HG02571 (cell line): ENCODE measurements around the gene NT5C1A.

Source experiments
- ATAC-seq: cut with Tn5 transposase; IDR thresholded peaks from one replicate; pipeline ENCODE4 v1.9.1; 2021; ENCODE audit warnings: mild to moderate bottlenecking, moderate library complexity; ENCODE audit not compliant: unreplicated experiment

The NT5C1A gene

DNA sequence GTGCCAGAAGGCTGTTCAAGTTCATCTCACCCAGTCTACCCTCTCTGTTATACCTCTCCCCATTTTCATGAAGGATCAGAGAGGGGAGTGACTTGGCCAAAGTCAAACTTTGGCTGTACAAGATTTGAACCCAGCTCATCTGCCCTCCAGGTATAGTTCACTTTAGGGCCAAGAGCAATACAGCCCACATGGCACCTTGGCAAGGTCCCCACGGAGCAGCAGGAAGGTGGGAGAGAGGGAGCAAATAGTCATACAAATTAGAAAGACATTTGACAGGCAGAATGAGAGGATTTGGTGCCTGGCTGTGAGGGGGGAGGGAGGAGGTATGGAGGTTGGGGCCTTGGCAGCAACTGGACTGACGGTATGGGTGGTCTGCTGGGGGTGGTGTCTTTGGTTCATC, 18.3 kb upstream of the NT5C1A start:
- no peak for ATAC-seq

DNA sequence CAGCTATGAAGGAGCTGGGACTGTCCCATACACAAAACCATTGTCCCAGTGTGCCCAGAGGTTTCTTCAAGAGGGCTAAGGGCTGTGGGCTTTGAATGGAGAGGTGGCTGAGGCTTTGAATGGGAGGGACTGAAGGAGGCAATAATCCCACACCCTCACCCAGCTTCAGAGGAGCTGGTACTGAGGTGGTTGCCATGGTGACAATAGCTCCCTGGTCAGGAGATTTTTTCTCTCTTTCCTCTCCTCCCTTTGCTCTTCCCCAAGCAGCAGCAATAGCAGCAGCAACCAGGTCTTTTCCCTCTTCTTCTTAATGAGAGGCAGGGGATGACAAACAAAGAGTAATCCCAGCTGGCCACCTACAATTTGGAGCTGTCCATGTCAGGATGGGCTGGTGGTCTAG, 17.7 kb upstream of the NT5C1A start:
- ATAC-seq: no peak

DNA sequence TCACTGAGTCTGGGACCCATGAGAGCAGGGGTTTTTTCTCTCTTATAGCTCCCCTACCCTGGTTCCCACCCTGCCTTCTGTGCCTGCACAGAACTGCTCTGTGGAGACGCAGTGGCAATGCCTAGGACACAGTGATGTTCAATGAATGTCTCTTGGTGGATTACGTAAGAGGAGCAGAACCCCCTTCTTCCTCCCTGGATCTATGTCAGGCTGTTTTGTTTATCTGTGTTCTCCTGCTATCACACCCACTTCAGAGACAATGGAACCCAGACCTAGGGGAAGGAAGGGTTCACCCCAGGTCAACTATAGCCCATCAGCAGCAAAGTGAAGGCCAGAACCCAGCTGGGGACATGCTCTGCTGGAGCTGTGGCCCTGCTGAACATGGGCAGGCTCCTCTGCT, 17.3 kb upstream of the NT5C1A start:
- ATAC-seq: no peak

DNA sequence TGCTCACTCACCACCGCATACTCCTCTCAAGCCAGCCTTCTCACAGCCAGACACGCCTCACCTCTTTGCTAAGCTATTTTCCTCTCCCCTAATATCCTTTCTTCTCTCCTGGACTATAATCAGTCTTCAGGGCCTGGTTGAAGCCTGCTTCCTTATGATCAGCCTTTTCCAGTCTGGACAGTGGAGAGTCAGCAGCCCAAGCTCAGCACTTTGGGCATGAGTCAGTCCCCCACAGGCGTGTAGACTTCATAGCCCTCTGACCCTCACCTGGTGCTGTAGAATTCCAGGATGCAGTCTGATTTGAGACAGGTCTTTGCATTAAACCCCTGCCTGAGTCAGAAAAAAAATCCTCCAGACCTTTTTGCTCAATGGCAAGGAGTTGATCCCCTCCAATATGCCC, 16.8 kb upstream of the NT5C1A start:
- no peak for ATAC-seq

DNA sequence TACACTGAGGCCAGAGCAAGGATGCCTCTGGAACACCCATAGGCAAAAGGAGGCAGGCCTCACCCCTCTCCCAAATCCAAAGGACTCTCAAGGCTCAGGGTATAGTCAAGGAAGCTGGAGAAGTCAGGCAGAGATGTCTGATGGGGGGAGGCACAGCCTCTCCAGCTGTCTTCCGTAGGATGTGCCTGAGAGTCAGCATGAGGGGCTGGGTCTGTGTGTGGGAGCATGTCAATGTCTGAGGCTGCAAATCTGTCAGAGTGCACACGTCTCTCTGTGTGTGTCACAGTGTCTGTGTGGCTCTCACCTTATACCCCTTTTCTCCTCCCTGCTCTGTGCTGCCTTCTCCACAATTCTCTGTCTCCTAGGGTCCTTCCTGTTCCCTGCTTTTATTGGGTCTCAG, 15.3 kb upstream of the NT5C1A start:
- no peak for ATAC-seq

DNA sequence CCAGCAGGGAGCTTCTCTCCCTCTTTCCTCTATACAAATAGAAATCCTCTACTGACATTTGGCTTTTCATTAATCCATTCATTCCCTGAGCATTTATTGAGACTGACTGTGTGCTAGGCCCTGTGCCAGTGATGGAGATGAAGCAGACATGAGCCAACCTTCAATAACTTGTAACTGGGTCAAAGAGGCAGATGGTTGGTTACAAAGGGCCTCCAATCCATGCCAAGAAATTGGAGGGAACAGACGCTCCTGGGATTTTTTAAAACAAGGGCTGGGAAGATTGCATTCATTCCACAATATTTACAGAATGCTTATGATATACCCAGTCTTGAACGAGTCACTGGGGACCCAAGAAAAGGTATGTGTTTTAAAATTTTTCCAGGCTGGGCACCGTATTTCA, 13.2 kb upstream of the NT5C1A start:
- no peak for ATAC-seq

DNA sequence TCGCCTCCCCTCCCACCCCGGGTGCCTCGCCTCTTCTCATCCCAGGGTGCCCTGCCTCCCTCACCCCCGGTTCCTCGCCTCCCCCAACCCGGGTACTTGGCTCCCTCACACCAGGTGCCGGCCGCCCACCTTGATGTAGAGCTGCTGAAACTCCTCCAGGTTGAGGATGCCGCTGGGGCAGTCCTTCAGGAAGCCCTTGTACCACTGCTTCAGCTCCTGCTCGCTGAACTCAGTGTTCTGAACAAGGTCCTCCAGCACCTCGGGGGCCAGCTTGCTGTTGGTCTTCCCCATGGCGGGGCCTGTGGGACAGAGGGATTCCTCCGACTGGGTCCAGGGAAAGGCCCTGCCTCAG, 12.4 kb upstream of the NT5C1A start:
- no peak for ATAC-seq

DNA sequence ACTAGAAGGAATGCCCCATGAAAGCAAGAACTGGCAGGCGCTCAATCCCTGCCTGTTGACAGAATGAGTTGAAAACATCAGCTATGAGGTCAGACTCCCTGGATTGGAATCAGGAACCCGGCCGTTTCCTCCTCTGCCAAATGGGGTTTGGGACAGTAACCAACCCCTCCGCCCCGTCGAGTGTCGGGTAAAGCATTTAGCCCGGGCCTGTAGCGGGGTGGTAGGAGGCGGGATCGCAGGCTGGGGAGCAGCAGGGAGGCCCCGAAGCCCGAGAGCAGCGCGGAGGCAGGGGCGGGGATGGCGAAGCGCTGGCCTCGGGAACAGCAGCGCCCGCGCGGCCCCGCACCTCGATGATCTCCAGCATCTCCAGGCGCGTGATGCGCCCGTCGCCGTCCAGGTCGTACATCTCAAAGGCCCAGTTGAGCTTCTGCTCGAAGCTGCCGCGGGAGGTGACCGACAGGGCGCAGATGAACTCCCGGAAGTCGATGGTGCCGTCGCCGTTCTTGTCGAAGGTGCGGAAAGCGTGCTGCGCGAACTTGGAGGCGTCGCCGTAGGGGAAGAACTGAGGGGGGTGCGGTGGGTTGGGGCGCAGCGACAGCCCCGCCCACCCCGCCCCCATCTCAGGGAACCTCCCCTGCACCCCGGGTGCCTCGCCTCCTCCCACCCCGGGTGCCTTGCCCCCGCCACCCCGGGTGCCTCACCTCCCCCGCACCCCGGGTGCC, 11.8 kb upstream of the NT5C1A start:
- ATAC-seq: no peak

DNA sequence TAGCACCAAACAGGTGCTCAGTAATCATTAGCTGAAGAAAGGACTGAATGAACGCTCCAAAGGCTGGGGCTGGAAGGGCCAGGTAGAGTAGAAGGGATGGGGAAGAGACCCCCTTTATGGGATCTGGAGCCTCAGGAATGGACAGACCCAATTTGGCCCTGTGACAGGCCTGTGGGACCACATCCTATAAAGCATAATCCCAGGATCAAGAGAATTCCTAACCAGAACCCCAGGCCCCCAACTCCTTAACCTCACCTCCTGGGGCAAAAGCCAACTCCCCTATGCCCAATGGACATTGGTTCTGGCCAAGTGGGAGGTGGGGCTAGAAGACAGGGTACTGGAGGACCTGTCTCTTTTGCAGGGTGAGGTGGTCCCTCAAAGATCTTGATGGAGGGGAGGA, 10.1 kb upstream of the NT5C1A start:
- ATAC-seq: no peak

DNA sequence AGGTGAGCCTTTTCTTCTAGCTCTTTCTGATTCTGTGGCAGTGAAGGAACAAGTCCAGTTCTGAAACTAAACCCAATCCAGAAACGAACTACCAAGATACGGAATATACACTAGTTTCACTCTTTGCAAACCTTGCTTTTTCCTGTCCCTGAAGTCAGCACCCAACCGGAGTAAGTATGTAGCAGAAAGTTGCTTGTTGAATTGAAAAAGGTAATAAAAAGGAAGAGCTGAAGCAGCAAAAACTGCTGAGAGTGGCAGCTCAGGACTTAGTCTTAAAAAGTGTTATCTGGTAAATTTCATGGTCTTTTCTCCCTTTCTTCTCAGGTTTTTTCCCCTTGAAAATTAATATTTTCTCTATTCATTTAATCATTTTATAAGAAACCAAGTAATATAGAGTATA, 9.4 kb upstream of the NT5C1A start:
- no peak for ATAC-seq

DNA sequence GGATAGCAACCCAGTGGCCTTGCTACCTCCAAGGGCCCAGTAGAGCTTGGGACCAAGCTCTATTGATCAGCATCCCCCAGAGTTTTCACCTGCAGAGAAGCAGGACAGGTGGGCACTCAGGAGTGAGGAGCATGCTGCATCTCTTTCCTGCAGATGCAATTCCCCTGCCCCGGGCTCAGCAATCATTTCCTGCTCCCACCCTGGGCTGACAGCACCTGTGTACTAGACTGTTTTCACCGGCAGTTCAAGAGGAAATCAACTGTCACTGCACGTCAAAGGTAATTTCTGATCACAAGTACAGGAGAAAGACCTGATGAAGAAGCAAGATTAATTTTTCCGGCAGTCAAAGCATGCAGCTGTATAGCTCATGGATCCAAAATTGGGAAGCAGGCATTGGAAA, 8.8 kb upstream of the NT5C1A start:
- no peak for ATAC-seq

DNA sequence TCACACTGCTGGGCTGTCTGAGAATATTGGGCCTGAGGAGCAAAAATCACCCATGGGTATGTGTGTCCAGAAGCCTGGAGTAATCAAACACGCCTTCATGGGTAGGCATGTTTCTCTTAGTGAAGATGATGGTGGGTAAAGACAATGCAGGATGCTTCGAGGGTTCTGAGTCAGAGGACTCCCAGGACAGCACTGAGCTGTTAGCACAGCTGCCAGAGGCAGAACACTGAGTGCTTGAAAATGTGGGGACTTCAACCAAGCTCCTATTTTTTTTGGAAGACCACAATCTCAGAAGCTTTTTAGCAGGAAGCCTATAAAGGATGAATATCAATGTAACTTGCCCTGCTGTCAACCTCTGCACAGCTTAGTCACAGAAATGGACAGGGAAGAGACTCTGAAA, 7.9 kb upstream of the NT5C1A start:
- no peak for ATAC-seq

DNA sequence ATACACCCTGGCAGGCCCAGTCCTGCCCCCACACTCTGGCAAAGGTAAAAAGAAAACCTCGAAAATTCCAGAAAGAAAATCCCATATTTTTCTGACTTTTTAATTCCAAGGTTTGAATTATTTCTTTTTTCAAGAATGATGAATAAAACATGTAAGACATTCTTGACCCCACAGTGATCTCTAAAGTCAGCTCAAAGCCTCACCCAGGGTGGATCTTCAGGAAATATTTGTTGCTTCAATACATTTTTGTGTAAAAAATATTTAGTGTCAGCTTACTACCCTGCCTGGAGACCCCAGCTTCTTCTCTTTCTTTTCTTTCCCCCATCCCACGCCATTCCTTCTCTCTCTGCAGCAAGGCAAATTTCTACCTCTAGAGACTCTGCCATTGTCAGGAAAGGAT, 7.0 kb upstream of the NT5C1A start:
- no peak for ATAC-seq

DNA sequence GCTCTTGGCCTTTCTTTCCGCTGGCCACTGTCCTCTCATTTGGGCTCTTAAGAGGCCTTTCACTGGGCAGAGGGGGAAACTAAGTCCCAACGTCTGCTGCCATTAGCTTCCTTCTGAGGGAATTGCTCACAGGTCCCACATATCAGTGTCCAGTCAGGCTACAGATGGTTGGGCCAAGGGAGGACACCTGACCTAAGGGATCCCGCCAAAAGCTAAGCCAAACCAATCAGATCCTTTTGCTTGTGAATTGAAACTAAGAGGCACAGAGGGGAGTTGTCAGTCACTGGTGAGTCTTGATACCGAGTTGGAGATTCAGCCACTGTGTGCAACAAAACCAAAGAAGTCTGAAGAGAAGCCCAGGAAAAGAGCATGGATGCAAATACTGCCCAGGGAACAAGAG, 5.7 kb upstream of the NT5C1A start:
- no peak for ATAC-seq

DNA sequence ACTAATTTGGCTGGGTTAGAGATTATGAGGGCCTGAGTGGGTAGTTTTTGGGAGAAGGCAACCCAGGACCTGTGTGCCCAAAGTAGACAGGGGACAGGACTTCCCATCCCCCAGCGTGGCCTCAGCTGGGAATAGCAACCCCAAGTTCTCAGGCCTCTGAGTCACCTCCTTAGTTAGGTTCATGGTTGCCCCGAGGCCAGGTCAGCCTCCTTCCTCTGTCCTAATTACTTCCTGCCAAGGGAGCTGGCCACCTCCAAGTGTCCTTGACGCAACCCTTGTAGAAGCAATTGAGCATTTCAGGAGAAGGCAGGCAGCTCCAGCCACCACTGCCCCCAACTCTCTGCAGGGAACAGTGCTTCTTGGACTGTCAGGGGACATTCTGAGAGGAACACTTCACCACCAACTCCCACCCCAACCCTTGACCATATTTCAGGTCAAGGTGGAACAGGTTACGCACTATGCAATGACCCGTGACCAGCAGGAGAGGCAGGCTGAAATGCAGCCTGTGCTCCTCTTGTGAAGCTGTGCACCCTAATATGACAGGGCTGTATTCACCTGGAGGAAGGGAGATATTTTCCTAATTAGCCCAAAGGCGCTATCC, 5.1 kb upstream of the NT5C1A start:
- ATAC-seq: no peak

DNA sequence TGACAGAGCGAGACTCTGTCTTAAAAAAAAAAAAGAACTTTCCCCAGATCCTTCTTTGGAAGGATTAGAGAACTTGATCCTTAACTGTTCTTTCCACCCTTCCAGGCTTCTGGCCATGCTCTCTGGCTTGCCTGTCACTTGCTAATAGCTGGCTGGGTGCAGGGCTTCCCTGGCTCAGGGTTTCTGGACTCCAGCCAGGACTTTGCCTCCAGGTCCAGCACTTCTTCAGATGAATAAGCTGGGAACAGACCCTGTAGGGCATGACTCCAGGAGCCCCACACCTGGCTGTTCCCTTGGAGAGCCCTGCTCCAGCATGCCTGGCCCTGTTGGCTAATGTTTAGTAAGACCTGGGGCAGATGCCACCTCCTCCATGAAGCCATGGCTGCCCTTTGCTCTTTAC, 3.3 kb upstream of the NT5C1A start:
- no peak for ATAC-seq

DNA sequence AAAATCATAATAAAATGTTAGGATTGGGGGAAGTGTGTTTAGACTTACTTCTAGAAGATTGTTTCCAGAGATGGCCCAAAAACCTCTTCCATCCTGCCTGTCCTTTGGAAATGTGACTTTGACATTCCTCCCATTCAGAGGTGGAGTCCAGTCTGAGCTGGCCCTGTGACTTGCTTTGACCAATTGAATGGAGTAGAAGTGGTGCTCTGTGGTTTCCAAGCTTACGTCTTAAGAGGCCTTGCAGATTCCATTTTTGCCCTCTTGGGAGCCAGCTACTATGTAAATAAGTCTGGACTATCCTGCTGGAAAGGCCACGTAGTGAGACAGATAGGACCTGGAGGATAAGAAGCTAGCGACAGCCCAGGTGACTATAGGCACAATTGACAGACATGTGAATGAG, 1.3 kb upstream of the NT5C1A start:
- ATAC-seq: no peak

DNA sequence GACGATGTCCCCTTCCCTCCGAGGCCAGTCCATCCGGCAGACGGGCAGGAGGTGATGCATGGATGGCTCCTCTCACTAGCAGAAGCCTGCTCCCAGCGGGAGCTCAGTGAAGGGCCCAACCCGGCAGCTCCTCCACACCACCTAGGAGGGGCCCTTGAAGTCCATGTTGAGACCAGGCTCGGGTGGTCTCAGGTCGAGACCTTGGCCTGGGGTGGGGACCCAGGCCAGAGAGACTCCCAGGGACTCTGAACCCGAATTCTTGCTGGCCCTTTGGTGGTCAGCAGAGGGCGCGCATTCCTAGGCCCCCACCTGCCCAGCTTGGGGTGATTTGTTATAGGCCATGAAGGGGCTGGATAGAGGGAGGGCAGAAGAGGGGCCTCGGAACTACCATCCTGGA, 642 bp upstream of the NT5C1A start:
- no peak for ATAC-seq

DNA sequence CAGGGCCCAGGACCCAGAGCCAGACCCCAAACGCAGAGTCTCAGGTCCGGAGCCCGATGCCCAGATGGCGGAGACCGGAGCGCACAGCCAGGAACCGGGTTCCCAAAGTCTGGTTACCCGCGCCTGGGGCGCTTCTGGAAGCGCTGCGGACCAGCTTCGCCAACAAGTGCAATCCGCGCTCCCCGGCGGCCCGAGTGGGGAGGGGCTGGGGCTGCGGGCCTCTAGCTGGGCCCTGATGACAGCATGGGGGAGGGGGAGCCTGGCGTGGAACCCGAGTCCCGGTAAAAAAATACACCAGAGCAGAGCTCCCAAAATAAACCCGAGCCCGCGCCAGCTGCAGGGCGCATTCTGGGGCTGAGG, 494 bp downstream of the NT5C1A start:
- ATAC-seq: no peak

DNA sequence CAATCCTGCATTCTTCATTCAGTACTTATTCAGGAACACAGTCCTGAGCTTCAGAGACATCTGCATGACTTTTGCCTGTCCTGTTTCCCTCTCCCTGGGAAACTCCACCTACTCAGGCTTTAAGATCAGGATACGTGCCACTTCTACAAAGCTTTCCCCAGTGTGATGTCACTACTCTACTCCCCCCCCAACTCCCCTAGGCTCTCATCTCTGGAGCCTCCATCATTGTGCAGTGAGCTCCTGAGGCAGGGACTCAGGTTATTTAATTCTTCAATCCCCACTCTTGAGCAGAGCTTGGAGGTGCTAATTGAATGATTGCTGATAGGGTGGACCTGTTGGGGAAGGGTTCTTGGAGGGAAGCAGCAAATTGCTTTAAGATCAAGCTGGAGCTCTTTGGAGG, 1.2 kb downstream of the NT5C1A start:
- ATAC-seq: no peak

DNA sequence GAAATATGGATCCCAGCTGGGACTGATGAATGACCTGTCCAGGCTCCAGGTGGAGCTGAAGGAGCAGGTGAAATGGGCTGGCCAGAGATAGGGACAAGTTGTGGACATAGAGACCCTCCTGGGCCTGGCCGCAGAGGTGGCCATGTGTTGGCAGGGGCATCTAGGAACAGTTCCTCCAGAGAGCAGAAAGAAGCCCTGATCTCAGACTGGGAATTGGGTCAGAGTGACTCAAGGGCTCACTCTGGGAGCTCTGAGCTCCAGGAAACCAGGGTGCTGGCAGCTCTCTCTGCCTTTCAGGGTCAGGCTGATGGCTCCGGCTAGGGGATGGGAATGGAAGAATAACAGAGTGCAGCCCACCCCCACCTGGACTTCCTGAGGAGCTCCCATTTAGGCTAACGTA, 3.0 kb downstream of the NT5C1A start:
- no peak for ATAC-seq

DNA sequence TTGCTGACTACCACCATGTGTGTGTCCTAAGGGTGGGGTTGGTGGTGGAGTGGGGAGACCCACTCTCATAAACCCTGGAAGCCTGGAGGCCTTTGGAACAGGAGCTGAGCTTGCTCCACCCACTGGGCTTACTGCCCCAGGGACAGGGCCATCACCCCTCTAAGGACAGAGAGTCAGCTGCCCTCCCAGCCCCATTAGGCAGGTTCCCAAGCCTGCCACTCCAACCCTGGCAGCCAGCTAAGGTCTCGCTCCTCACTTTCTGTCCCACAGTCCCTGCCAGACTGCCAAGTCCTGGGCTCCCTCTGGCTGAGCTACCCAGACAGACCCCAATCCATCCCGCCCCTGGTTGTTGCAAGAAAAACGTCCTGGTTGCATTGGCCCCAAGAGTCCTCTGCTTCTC, 3.8 kb downstream of the NT5C1A start:
- ATAC-seq: no peak

DNA sequence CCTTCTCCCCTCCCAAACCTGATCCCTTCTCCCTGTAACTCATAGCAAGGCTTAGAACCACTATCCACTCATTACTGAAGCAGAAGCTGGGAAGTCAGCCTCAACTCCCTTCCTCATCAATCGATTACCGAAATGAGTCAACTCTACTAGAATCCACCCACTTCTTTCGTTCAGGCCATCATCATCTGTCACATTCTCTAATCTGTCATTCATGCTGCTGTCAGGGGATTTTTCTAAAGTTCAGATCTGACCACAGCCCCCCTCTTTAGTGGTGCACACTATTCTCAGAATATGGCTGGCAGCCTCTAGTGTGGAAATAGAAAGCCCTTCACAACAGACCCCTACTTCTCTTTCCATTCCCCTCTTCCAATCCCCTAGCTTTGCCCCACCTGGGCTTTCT, 5.1 kb downstream of the NT5C1A start:
- ATAC-seq: peak; percentile 76
